Endodermal cell (in vitro differentiated cells): ENCODE data around the gene ZNF23. TPM values are rescaled to one million over a fixed set of nuclear protein-coding genes. Genes with fewer than 3 reads are reported as not detected.

ENCODE experiments used
- DNase-seq: peaks from one replicate; pipeline ENCODE4 v3.0.0-alpha.2; 2017
- H3K27ac ChIP-seq: 2 replicates; pipeline ENCODE4 v1.5.1; 2013; ENCODE audit warnings: mild to moderate bottlenecking, low read depth, low read length, moderate library complexity
- H3K27me3 ChIP-seq: 2 replicates; pipeline ENCODE4 v1.6.1; 2013; ENCODE audit warnings: mild to moderate bottlenecking, low read length, moderate library complexity; ENCODE audit not compliant: insufficient read depth, control insufficient read depth, poor library complexity, severe bottlenecking
- H3K36me3 ChIP-seq: 2 replicates; pipeline ENCODE4 v1.7.0; 2013; ENCODE audit warnings: mild to moderate bottlenecking, low read length, moderate library complexity; ENCODE audit not compliant: control insufficient read depth, insufficient read depth
- H3K4me1 ChIP-seq: one replicate; pipeline ENCODE4 v1.7.0; 2013; ENCODE audit warnings: low read length; ENCODE audit not compliant: control insufficient read depth, insufficient read depth
- H3K4me3 ChIP-seq: 2 replicates; pipeline ENCODE4 v1.5.1; 2013; ENCODE audit warnings: mild to moderate bottlenecking, low read length, moderate library complexity
- H3K9ac ChIP-seq: 2 replicates; pipeline ENCODE4 v1.6.1; 2013; ENCODE audit warnings: mild to moderate bottlenecking, low read length, moderate library complexity; ENCODE audit not compliant: poor library complexity, severe bottlenecking; ENCODE audit errors: extremely low read depth
- H3K9me3 ChIP-seq: 2 replicates; pipeline ENCODE4 v1.6.1; 2013; ENCODE audit warnings: mild to moderate bottlenecking, low read length, moderate library complexity; ENCODE audit not compliant: control insufficient read depth
- H3K27ac Mint-ChIP-seq: 2 replicates; pipeline ENCODE4 v1.8.0; 2020; ENCODE audit warnings: mixed read lengths
- H3K27me3 Mint-ChIP-seq: 2 replicates; pipeline ENCODE4 v1.8.0; 2021; ENCODE audit warnings: mild to moderate bottlenecking, mixed read lengths; ENCODE audit not compliant: insufficient read depth
- H3K36me3 Mint-ChIP-seq: 2 replicates; pipeline ENCODE4 v1.8.0; 2020; ENCODE audit warnings: low read depth, mixed read lengths
- H3K4me1 Mint-ChIP-seq: 2 replicates; pipeline ENCODE4 v1.8.0; 2020; ENCODE audit warnings: mixed read lengths
- H3K4me3 Mint-ChIP-seq: 2 replicates; pipeline ENCODE4 v1.8.0; 2020; ENCODE audit warnings: mild to moderate bottlenecking, moderate library complexity, mixed read lengths
- H3K9me3 Mint-ChIP-seq: 2 replicates; pipeline ENCODE4 v1.8.0; 2020; ENCODE audit warnings: mild to moderate bottlenecking, mixed read lengths
- CTCF ChIP-seq: fragments of 200-600 bp; sonication (generic); conservative IDR thresholded peaks from 2 replicates; pipeline ENCODE4 v1.5.0; 2021; ENCODE audit warnings: antibody characterized with exemption, mild to moderate bottlenecking
- WGBS, 2 experiments: methylation state at CpG; one replicate each; pipeline versions ENCODE4 v1.1.5 to v1.1.7; 2013; ENCODE audit warnings: missing lambda C conversion rate in 2 of 2, mixed read lengths in 1 of 2; ENCODE audit not compliant: insufficient coverage in 1 of 2, insufficient read length in 1 of 2; 5-methylcytosine and 5-hydroxymethylcytosine counted together
- total RNA-seq, 2 donors: library from RNA; stranded (reverse); fragmentation: NEBNext Ultra II Directional in 1 of 2; extraction: Animal tissue kit (Norgen Biotek cat#: 25700) in 1 of 2; gene quantifications; 2 replicates in 1 of 2; 3 replicates in 1 of 2; pipeline ENCODE4 v1.2.1, GENCODE V29; 2021

The ZNF23 gene
- total RNA-seq, 2 donors from 2014 or later = 9.4 to 13.6 TPM

- Histone ChIP-seq H3K4me3 (peak overlapping the region; percentile 93), H3K9me3 (no peaks in the 10 kb centered on the region), H3K27ac (peak overlapping the region; percentile 95), H3K36me3 (no peaks in the 10 kb centered on the region), H3K27me3 (peaks cover 15% of the 10 kb centered on the region), H3K4me1 (no peaks in the 10 kb centered on the region), H3K9ac (peak overlapping the region; percentile 76)
- TF ChIP-seq CTCF = no peak
- 1 to 3% methylated on average over 21 to 44 of the region's 44 CpGs for WGBS, 2 experiments
- Mint-ChIP-seq H3K4me1 (peaks cover 10% of the 10 kb centered on the region), H3K9me3 (no peaks in the 10 kb centered on the region), H3K36me3 (no peaks in the 10 kb centered on the region), H3K27me3 (peaks cover 19% of the 10 kb centered on the region), H3K27ac (peak overlapping the region; percentile 27), H3K4me3 (peak overlapping the region; percentile 73)
- peak; percentile 90 for DNase-seq
These were observed 22.2 kb upstream of the ZNF23 start for GRCh38 chr16:71484006-71484893.

DNA sequence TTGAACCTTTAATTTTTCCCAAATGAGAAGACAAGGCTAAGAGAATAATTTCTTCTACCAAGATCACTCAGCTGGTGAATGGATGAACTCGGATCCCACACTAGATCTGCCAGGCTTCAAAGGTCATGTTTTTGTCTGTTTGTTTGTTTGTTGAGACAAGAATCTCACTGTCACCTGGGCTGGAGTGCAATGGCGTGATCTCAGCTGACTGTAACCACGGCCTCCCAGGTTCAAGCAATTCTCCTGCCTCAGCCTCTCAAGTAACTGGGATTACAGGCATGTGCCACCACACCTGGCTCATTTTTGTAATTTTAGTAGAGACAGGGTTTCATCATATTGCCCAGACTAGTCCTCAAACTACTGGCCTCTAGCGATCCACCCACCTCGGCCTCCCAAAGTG lies 20.5 kb upstream of the ZNF23 start:
- Histone ChIP-seq H3K36me3 (no peaks in the 10 kb centered on the region), H3K4me3 (no peak overlapping the region), H3K9me3 (no peaks in the 10 kb centered on the region), H3K27me3 (peaks cover 5% of the 10 kb centered on the region), H3K9ac (no peak overlapping the region), H3K4me1 (no peaks in the 10 kb centered on the region), H3K27ac (no peak overlapping the region)
- H3K4me1 Mint-ChIP-seq = peaks cover 10% of the 10 kb centered on the region
- 86 to 87% methylated on average over 4 to 5 of the region's 5 CpGs for WGBS, 2 experiments
- peaks cover 16% of the 10 kb centered on the region for H3K27me3 Mint-ChIP-seq
- no peak overlapping the region for H3K27ac Mint-ChIP-seq
- no peaks in the 10 kb centered on the region for H3K36me3 Mint-ChIP-seq
- no peaks in the 10 kb centered on the region for H3K9me3 Mint-ChIP-seq
- H3K4me3 Mint-ChIP-seq = no peak overlapping the region
- TF ChIP-seq CTCF = no peak
- no peak for DNase-seq

GRCh38 chr16:71480956-71481355 lies 18.9 kb upstream of the ZNF23 start:
- H3K36me3 ChIP-seq = peaks cover 5% of the 10 kb centered on the region
- H3K27ac ChIP-seq = no peak overlapping the region
- Mint-ChIP-seq H3K4me1 (peaks cover 10% of the 10 kb centered on the region), H3K9me3 (no peaks in the 10 kb centered on the region), H3K4me3 (no peak overlapping the region), H3K27ac (no peak overlapping the region), H3K27me3 (peaks cover 3% of the 10 kb centered on the region), H3K36me3 (peaks cover 5% of the 10 kb centered on the region)
- 90 to 97% methylated on average over 2 of the region's 2 CpGs for WGBS, 2 experiments
- H3K27me3 ChIP-seq = no peaks in the 10 kb centered on the region
- TF ChIP-seq CTCF = no peak
- H3K9me3 ChIP-seq = no peaks in the 10 kb centered on the region
- DNase-seq = no peak
- H3K4me3 ChIP-seq = no peak overlapping the region
- H3K9ac ChIP-seq = no peak overlapping the region
- no peaks in the 10 kb centered on the region for H3K4me1 ChIP-seq
